GM23248 (cell line): Measurements from ENCODE around the gene TSPO2.

Experiments
- EZH2 ChIP-seq: fragments of 200-600 bp; sonication (generic); IDR thresholded peaks from 2 replicates; pipeline ENCODE4 v1.6.1; 2018; ENCODE audit warnings: antibody characterized with exemption, mild to moderate bottlenecking; ENCODE audit not compliant: insufficient read depth, poor library complexity, severe bottlenecking
- EZH2phosphoT487 ChIP-seq: fragments of 200-600 bp; sonication (generic); IDR thresholded peaks from 2 replicates; pipeline ENCODE4 v1.6.1; 2018; ENCODE audit warnings: antibody characterized with exemption, moderate library complexity, mild to moderate bottlenecking, low read depth; ENCODE audit not compliant: insufficient read depth

DNA sequence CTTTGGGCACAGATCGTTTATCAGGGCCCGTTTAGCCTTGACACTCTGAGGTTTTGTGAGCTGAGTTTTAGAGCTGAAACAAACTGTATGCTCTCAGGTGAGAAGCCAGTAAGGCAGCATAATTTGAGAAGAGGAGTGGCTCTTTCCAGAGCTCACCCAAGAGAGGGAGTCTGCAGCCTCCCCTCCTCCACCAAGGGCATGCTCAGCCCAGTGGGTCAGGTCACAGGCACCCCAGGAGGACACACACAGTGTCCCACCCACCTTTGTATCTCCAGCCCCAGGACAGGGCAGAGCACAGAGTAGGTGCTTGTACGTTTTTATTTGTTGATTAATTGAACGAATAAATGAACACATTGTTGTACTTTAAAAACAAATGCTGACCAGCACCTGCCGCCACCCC, 3.4 kb downstream of the TSPO2 start:
- no peak for TF ChIP-seq EZH2phosphoT487
- TF ChIP-seq EZH2: no peak
